Measurements from ENCODE around the gene UBR2. TPM values are rescaled to one million over a fixed set of nuclear protein-coding genes. Genes with fewer than 3 reads are reported as not detected.

UBR2 gene
- total RNA-seq, 1 experiment from 2014 or later = 17.5 TPM

- Histone ChIP-seq H3K9me3 (ENCODE audit: low read depth, low read length, poor library complexity, severe bottlenecking) (no peaks in the 10 kb centered on the region), H3K4me1 (ENCODE audit: insufficient read depth, low read length, poor library complexity, severe bottlenecking) (no peaks in the 10 kb centered on the region), H3K27ac (ENCODE audit: low read depth, low read length, poor library complexity, severe bottlenecking) (no peak overlapping the region), H3K4me3 (ENCODE audit: low read depth, low read length, poor library complexity, severe bottlenecking) (no peak overlapping the region), H3K36me3 (ENCODE audit: insufficient read depth, low read length, poor library complexity, severe bottlenecking) (no peaks in the 10 kb centered on the region), H3K27me3 (replicated peaks; ENCODE audit: insufficient read depth, low read depth, low read length, poor library complexity) (no peaks in the 10 kb centered on the region)
- ChIA-PET POLR2A (ENCODE audit: low non-redundant PET) (no interaction called here), CTCF (no interaction called here)
- TF ChIP-seq CTCF (conservative IDR thresholded peaks at IDR 0.05; ENCODE audit: low read depth, low read length) = no peak
- no peak for TF ChIP-seq EZH2 (IDR thresholded peaks at IDR 0.05; ENCODE audit: borderline replicate concordance, low read depth, low read length, poor library complexity, severe bottlenecking)
- intact Hi-C loops (cut with micrococcal nuclease; ENCODE audit: unreplicated experiment) = no loop called here
- BruUV-seq (replicated peaks) = no TSS peak
- DNase-seq (ENCODE audit: low spot score) = no peak
These were observed 60.8 kb downstream of the UBR2 start for GRCh38 chr6:42624601-42625000.

DNA sequence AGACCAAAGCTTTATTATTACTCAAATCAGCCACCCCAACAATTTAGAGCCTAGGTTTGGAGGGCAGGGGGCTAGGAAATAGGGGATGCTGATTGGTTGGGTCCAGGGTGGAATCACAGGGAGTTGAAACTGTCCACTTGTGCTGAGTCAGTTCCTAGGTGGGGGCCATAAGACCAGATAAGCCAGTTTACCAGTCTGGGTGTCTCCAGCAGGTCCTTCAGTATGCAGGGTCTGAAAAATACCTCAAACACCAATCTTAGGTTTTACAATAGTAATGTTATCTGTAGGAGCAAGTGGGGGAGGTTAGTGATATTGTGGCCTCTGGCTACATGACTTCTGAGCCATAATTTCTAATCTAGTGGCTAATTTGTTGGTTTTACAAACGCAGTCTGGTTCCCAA lies 63.2 kb downstream of the UBR2 start:
- H3K27me3 ChIP-seq (replicated peaks; ENCODE audit: insufficient read depth, low read depth, low read length, poor library complexity) = no peaks in the 10 kb centered on the region
- no peak for TF ChIP-seq EZH2 (IDR thresholded peaks at IDR 0.05; ENCODE audit: borderline replicate concordance, low read depth, low read length, poor library complexity, severe bottlenecking)
- TF ChIP-seq CTCF (conservative IDR thresholded peaks at IDR 0.05; ENCODE audit: low read depth, low read length) = no peak
- no peak overlapping the region for H3K27ac ChIP-seq (ENCODE audit: low read depth, low read length, poor library complexity, severe bottlenecking)
- no peak for DNase-seq (ENCODE audit: low spot score)
- H3K36me3 ChIP-seq (ENCODE audit: insufficient read depth, low read length, poor library complexity, severe bottlenecking) = no peaks in the 10 kb centered on the region
- H3K4me3 ChIP-seq (ENCODE audit: low read depth, low read length, poor library complexity, severe bottlenecking) = no peak overlapping the region
- H3K4me1 ChIP-seq (ENCODE audit: insufficient read depth, low read length, poor library complexity, severe bottlenecking) = no peaks in the 10 kb centered on the region
- CTCF ChIA-PET = no interaction called here
- POLR2A ChIA-PET (ENCODE audit: low non-redundant PET) = no interaction called here
- intact Hi-C loops (cut with micrococcal nuclease; ENCODE audit: unreplicated experiment) = no loop called here
- no peaks in the 10 kb centered on the region for H3K9me3 ChIP-seq (ENCODE audit: low read depth, low read length, poor library complexity, severe bottlenecking)
- BruUV-seq (replicated peaks) = no TSS peak

GRCh38 chr6:42627674-42628073 lies 63.8 kb downstream of the UBR2 start:
- H3K27me3 ChIP-seq (replicated peaks; ENCODE audit: insufficient read depth, low read depth, low read length, poor library complexity) = no peaks in the 10 kb centered on the region
- no peaks in the 10 kb centered on the region for H3K36me3 ChIP-seq (ENCODE audit: insufficient read depth, low read length, poor library complexity, severe bottlenecking)
- intact Hi-C loops (cut with micrococcal nuclease; ENCODE audit: unreplicated experiment) = no loop called here
- H3K9me3 ChIP-seq (ENCODE audit: low read depth, low read length, poor library complexity, severe bottlenecking) = no peaks in the 10 kb centered on the region
- TF ChIP-seq EZH2 (IDR thresholded peaks at IDR 0.05; ENCODE audit: borderline replicate concordance, low read depth, low read length, poor library complexity, severe bottlenecking) (no peak), CTCF (conservative IDR thresholded peaks at IDR 0.05; ENCODE audit: low read depth, low read length) (no peak)
- no peak overlapping the region for H3K4me3 ChIP-seq (ENCODE audit: low read depth, low read length, poor library complexity, severe bottlenecking)
- CTCF ChIA-PET = no interaction called here
- no peak overlapping the region for H3K27ac ChIP-seq (ENCODE audit: low read depth, low read length, poor library complexity, severe bottlenecking)
- POLR2A ChIA-PET (ENCODE audit: low non-redundant PET) = no interaction called here
- DNase-seq (ENCODE audit: low spot score) = no peak
- no peaks in the 10 kb centered on the region for H3K4me1 ChIP-seq (ENCODE audit: insufficient read depth, low read length, poor library complexity, severe bottlenecking)
- BruUV-seq (replicated peaks) = no TSS peak

All from A673 (cell line).